ENCODE data around the gene GPA33. TPM values are rescaled to one million over a fixed set of nuclear protein-coding genes. Genes with fewer than 3 reads are reported as not detected.

GPA33 gene
- total RNA-seq, 1 experiment from 2014 or later, result not detected

DNA sequence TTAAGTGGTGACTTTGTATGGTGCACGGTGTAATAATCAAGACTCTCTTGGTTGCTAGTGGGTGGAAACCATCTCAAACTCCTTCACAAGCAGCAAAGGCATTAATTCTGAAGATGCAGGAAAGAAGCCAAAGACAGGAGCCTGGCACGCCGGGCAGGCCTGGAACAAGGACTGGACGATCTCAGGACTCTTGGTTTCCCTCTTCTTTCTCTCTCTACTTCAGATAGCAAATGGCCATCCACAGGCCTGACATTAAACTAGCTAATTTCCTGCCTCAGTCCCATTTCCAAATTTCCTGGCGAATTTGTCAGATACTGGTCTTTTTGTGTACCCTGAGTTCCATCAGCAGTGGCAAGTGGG is 31.9 kb upstream of the GPA33 start:
- H3K4me1 ChIP-seq (replicated peaks; ENCODE audit: insufficient read depth), result peaks cover 18% of the 10 kb centered on the region; the same call in 1 of the 2 replicates
- H3K4me2 ChIP-seq, result peak overlapping the region; percentile 93
- 0 out of 2 replicates have a peak overlapping the region, but pooled peaks have one; percentile 91 for H3K4me3 ChIP-seq
- H3K27me3 ChIP-seq (ENCODE audit: insufficient read depth, low read depth), result no peaks in the 10 kb centered on the region
- no peaks in the 10 kb centered on the region for H3K36me3 ChIP-seq (ENCODE audit: low read depth)
- intact Hi-C loops (cut with micrococcal nuclease; ENCODE audit: unreplicated experiment), result loop anchor here (5.0 to 10.0 kb wide), 2 partner anchors 40 to 267 kb away; no protein-coding TSS in a partner anchor
- H3K9me3 ChIP-seq (ENCODE audit: insufficient read depth, low read depth), result no peaks in the 10 kb centered on the region
- ChIA-PET CTCF (interaction anchor here (2.1 kb wide), 1 partner anchor 98 kb away, joined by 11 read pairs; the partner anchor contains the start of gene POU2F1), POLR2A (ENCODE audit: unreplicated experiment) (no interaction called here)
- DNase-seq, result no peak
- H3K79me2 ChIP-seq (ENCODE audit: low read depth), result no peaks in the 10 kb centered on the region
- H3K9me2 ChIP-seq (ENCODE audit: insufficient read depth), result no peaks in the 10 kb centered on the region
- peak overlapping the region; percentile 59 for H3K27ac ChIP-seq
- peaks cover 16% of the 10 kb centered on the region; the same call in 1 of the 2 replicates for H3F3A ChIP-seq (ENCODE audit: insufficient read depth, low read depth)
- no peaks in the 10 kb centered on the region for H4K20me1 ChIP-seq (ENCODE audit: insufficient read depth)
- BruUV-seq (replicated peaks), result no TSS peak
- peak overlapping the region; percentile 93; the same call in 1 of the 2 replicates for H2AFZ ChIP-seq
- no peak for TF ChIP-seq EZH2 (IDR thresholded peaks at IDR 0.05; ENCODE audit: low read depth)
- TF ChIP-seq CTCF (conservative IDR thresholded peaks at IDR 0.05), result no peak

DNA sequence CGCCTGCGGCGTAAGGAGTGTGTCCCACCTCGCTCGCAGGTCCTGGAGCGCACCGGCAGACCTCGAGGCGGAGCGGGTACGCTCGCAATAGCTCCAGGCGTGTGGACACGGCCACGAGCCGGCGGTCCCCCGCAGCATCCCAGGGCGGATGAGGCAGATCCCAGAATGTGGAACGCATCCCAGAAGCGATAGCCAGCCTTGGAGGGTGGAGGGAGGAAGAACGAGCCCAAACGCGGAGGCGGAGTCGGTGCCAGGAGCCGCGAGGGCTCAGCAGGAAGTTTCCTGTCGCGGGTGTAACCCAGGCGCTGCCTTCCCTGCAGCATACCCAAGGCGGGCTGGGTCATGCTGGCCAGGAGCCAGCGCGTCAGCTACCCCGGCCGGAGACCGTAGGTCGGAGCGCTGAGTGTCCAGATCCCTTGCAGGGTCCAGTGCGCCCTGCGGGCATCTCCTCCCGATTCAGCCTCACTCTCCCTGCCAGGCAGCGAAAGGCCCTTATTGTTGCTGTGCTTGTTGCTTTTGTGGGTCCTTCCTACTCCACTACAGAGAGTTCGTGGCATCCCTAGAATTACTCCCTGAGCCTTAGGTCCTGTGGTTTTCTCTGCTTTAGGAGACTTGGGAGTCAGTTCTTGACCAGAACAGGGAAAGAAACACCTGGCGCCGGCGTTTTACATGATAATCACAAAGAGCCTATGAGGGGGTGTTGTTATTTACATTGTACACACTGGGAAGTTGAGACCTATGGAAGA is 31.4 kb upstream of the GPA33 start:
- CTCF ChIA-PET, result interaction anchor here (2.1 kb wide), 1 partner anchor 99 kb away, joined by 11 read pairs; the partner anchor contains the start of gene POU2F1
- H3K79me2 ChIP-seq (ENCODE audit: low read depth), result no peaks in the 10 kb centered on the region
- H3K9me3 ChIP-seq (ENCODE audit: insufficient read depth, low read depth), result no peaks in the 10 kb centered on the region; the same call in 1 of the 2 replicates
- no peaks in the 10 kb centered on the region for H3K9me2 ChIP-seq (ENCODE audit: insufficient read depth)
- peaks cover 16% of the 10 kb centered on the region; the same call in 1 of the 2 replicates for H3F3A ChIP-seq (ENCODE audit: insufficient read depth, low read depth)
- peak overlapping the region; percentile 93 for H2AFZ ChIP-seq
- intact Hi-C loops (cut with micrococcal nuclease; ENCODE audit: unreplicated experiment), result loop anchor here (1.0 to 10.0 kb wide), 4 partner anchors 39 to 267 kb away; partner anchors contain the start of gene POU2F1
- H3K4me2 ChIP-seq, result peak overlapping the region; percentile 93
- no peaks in the 10 kb centered on the region for H4K20me1 ChIP-seq (ENCODE audit: insufficient read depth)
- DNase-seq, result peak; percentile 76 to 88
- peak overlapping the region; percentile 59 for H3K27ac ChIP-seq
- peaks cover 18% of the 10 kb centered on the region; the same call in 1 of the 2 replicates for H3K4me1 ChIP-seq (replicated peaks; ENCODE audit: insufficient read depth)
- peak overlapping the region; percentile 91 for H3K4me3 ChIP-seq
- POLR2A ChIA-PET (ENCODE audit: unreplicated experiment), result interaction anchor here (0.7 kb wide), 1 partner anchor 99 kb away, joined by 4 read pairs; the partner anchor contains the start of gene POU2F1
- H3K27me3 ChIP-seq (ENCODE audit: insufficient read depth, low read depth), result no peaks in the 10 kb centered on the region
- no TSS peak for BruUV-seq (replicated peaks)
- TF ChIP-seq CTCF (conservative IDR thresholded peaks at IDR 0.05), result no peak
- TF ChIP-seq EZH2 (IDR thresholded peaks at IDR 0.05; ENCODE audit: low read depth), result no peak
- no peaks in the 10 kb centered on the region for H3K36me3 ChIP-seq (ENCODE audit: low read depth)

DNA sequence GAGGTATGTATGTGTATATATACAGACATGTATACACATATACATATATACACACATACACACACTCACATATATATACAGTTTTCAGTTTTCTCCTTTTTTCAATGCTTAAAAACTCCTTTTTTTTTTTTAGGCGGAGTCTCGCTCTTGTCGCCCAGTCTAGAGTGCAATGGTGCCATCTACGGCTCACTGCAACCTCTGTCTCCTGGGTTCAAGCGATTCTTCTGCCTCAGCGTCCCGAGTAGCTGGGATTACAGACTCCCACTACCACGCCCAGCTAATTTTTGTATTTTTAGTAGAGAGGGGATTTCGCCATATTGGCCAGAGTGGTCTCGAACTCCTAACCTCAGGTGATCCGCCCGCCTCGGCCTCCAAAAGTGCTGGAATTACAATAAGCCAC is 30.7 kb upstream of the GPA33 start:
- H3K4me3 ChIP-seq, result peak overlapping the region; percentile 91
- POLR2A ChIA-PET (ENCODE audit: unreplicated experiment), result interaction anchor here (0.7 kb wide), 1 partner anchor 100 kb away, joined by 4 read pairs; the partner anchor contains the start of gene POU2F1
- H3F3A ChIP-seq (ENCODE audit: insufficient read depth, low read depth), result peaks cover 16% of the 10 kb centered on the region; the same call in 1 of the 2 replicates
- 0 out of 2 replicates have a peak, but pooled peaks have one; percentile 27 for TF ChIP-seq CTCF (conservative IDR thresholded peaks at IDR 0.05)
- TF ChIP-seq EZH2 (IDR thresholded peaks at IDR 0.05; ENCODE audit: low read depth), result no peak
- no peaks in the 10 kb centered on the region for H4K20me1 ChIP-seq (ENCODE audit: insufficient read depth)
- H3K9me3 ChIP-seq (ENCODE audit: insufficient read depth, low read depth), result no peaks in the 10 kb centered on the region; the same call in 1 of the 2 replicates
- CTCF ChIA-PET, result interaction anchor here (2.1 kb wide), 1 partner anchor 100 kb away, joined by 11 read pairs; the partner anchor contains the start of gene POU2F1
- peak overlapping the region; percentile 93 for H2AFZ ChIP-seq
- DNase-seq, result no peak
- H3K27me3 ChIP-seq (ENCODE audit: insufficient read depth, low read depth), result no peaks in the 10 kb centered on the region
- H3K79me2 ChIP-seq (ENCODE audit: low read depth), result no peaks in the 10 kb centered on the region
- TSS peak; percentile 85 for BruUV-seq (replicated peaks)
- peaks cover 18% of the 10 kb centered on the region; the same call in 1 of the 2 replicates for H3K4me1 ChIP-seq (replicated peaks; ENCODE audit: insufficient read depth)
- no peaks in the 10 kb centered on the region for H3K36me3 ChIP-seq (ENCODE audit: low read depth)
- H3K4me2 ChIP-seq, result peak overlapping the region; percentile 93
- no peaks in the 10 kb centered on the region for H3K9me2 ChIP-seq (ENCODE audit: insufficient read depth)
- H3K27ac ChIP-seq, result peak overlapping the region; percentile 59
- intact Hi-C loops (cut with micrococcal nuclease; ENCODE audit: unreplicated experiment), result loop anchor here (1.0 to 10.0 kb wide), 4 partner anchors 39 to 266 kb away; partner anchors contain the start of gene POU2F1
